GM21737 (cell line): ENCODE data around the gene PHLDA1.

Experiments
- ATAC-seq: cut with Tn5 transposase; IDR thresholded peaks from one replicate; pipeline ENCODE4 v1.9.1; 2021; ENCODE audit warnings: mild to moderate bottlenecking, moderate library complexity; ENCODE audit not compliant: unreplicated experiment

Gene PHLDA1

GRCh38 chr12:76038176-76038575 lies 6.6 kb upstream of the PHLDA1 start:
- ATAC-seq: no peak

DNA sequence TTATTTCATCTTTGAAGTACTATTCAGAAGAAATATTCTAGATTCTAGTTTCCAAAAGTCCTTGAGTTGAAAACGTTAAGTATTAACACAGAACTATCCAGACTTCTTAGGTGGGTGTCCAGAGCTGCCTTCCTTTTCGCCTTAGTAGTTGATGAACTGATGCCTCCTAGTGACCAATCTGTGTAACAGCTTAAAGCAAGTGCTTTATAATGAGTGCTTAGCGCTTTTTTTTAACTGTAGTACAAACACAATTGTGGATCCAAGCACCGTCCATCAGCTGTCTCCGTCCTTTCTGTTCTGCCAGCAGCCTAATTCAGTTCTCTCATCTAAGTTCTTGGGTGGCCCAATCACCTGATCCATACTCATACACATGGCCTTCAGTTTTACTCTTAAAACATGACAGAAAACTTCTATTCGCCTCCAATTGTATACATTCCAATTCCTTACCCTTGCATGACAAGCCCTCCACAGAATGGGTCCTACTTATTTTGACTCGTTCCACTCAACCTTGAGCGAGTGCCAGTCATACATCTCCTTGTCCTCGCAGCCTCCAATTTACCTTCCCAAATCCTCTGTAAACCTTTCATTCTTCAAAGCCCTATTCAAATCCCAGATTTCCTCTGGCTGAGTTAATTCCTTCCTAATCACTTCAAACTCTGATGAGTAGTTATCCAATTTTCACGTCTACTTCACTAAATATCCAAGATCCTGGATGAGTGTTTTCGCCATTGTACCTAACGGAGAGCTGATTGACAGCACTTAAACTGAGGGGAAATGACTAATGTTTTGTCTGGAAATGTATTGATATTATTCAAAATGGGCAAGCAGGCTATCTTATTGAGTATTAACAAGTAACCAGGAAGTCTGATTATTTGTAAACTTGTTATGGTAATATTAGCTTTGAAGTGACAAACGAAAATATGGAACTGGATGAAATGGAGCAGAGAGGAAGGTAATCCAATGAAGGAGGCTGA lies 5.8 kb upstream of the PHLDA1 start:
- ATAC-seq: peak; percentile 61

GRCh38 chr12:76035045-76035444 lies 3.5 kb upstream of the PHLDA1 start:
- no peak for ATAC-seq

GRCh38 chr12:76033081-76034011 lies 1.8 kb upstream of the PHLDA1 start:
- ATAC-seq: no peak

DNA sequence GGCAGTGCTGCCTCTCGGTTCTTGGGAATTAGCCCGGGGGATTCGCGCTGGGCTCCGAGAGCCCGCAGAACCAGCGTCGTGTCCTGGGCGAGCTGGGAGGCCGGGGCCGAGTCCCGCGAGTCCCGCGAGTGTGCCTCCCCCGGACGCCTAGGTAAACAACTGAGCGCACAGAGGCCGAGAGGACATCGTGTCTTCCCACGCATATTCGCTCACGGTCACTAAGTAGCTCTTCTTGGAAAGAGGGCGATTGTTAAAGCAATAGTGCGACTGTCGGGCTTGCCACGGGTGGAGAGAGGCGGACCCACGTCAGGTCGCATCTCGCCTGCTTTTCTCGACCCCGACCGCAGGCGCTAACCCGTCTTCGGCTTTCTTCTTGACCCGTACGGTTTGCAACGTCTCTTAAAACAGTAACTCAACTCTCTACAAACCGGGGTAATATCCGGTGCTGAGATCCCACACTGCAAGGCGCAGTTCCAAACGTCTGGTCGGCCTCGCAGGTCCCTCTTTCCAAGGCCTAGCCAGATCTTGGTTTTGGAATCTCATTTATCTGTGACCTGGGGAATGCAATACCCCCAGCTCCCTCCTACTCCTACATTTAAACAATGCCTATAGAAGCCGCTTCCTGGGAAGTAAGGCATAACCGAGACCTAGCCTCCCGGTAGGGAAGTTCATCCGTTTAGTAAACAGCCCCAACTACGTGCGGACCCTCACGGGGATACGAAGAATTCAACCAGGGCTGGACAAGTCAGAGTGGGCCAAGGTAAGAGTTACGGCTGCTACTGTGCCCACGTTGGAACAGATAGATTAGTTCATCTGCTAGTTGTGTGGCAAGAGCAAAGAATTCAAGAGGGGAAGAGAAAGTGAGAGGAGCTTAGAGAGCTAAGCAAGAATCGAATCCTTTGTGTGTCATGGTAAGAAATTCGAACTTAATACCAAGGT lies 736 bp upstream of the PHLDA1 start:
- peak; percentile 27 for ATAC-seq

DNA sequence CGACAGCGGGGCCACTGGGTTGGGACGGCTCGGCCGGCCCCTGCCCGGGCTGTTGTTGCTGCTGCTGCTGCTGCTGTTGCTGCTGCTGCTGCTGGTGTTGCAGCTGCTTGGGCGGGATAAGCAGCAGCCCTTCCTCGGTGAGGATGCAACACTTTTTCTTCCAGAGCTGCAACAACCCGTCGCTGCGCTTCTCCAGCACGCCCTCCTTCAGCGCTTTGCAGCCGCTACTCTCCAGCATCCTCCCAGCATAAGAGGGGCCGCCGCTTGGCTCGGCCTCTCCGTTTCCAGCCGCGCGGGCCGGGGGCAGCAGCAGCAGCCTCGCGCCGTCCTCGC lies 529 bp downstream of the PHLDA1 start:
- ATAC-seq: no peak

GRCh38 chr12:76030341-76031080 lies 1.1 kb downstream of the PHLDA1 start:
- peak; percentile 0 for ATAC-seq

- no peak for ATAC-seq
Measured at GRCh38 chr12:76029982-76030340, 1.6 kb downstream of the PHLDA1 start.

DNA sequence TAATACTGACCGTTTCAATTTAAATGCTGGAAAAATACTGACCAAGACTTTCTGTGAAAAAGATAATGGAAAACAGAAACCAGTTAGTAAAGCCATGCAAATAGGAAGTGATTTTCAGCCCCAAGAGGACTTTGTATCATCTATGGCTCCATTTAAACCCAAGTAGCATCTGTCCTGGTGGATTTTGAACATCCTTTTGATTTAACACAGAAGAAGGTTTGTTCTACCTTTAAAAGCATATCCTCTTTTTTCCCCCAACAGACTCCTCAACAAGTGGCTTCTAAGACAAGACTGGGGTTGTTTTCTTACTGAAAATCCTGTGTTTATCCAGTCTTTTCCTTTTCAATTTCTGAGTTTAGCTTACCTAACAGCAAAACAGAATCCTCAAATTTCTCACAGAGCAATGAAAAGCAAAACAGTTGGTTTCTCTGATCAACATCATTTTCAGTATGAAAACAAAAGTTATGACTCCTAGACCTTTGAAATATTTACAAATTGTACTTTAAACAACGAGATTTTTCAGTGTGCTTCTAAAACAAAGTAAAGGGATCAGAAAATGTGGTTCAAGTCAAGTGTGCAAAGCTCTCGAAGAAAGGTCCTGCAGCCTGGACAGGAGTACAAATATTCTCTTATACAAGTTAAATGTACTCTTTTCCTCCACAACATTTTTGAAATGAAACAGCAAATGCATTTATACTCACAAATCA lies 2.9 kb downstream of the PHLDA1 start:
- ATAC-seq: no peak

GRCh38 chr12:76026643-76027063 lies 4.9 kb downstream of the PHLDA1 start:
- ATAC-seq: no peak

GRCh38 chr12:76025601-76026575 lies 5.7 kb downstream of the PHLDA1 start:
- ATAC-seq: no peak

DNA sequence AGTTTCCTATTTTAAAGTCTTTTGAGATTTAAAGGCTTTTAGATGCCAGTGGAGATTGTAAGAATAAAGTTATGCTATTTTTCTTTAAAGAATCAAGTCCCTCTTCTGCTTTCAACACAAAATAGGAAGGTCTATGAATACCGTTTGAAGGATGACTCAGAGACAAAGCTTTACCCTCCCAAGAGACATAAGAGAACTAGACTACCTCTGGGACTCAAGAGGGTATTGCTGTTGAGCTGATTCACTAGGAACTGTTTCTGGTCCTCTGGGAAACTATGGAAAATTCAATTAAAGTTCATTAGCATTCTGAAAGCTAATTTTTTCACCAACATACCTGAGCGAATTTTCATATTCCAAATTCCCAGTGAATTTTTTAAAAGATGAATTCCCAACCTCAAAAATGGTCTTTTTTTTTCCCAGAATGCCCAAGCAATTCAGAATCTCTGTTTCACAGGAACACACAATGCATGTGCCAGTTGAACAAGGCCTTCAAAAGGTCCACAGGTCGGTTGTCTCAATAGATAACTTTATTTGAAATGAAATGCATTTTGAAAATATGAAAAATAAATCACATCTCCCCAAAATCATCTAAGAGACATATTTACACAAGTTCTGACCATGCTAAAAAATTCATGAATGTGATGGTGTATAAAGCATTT lies 6.5 kb downstream of the PHLDA1 start:
- ATAC-seq: no peak

DNA sequence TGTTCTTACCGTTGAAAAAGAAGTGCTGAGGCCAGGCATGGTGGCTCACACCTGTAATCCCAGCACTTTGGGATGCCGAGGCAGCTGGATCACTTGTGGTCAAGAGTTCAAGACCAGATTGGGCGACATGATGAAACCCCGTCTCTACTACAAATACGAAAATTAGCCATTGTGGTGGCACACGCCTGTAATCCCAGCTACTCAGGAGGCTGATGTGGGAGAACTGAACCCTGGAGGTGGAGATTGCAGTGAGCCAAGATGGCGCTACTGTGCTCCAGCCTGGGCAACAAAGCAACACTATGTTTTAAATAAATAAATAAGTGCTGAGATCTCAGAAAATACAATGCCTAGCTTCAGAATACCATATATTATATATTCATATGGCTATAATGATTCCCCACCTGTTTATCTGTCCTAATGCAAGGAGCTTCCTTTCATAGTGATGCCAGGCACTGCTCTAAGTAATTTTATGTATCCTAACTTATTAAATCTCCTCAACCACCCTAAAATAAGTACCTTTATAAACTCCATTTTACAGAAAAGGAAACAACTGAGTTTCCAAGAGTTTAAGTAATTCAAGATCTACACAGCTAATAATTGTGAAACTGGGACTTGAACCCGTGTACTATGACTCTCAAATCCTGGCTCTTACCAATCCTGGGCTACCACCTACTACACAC lies 7.3 kb downstream of the PHLDA1 start:
- no peak for ATAC-seq

DNA sequence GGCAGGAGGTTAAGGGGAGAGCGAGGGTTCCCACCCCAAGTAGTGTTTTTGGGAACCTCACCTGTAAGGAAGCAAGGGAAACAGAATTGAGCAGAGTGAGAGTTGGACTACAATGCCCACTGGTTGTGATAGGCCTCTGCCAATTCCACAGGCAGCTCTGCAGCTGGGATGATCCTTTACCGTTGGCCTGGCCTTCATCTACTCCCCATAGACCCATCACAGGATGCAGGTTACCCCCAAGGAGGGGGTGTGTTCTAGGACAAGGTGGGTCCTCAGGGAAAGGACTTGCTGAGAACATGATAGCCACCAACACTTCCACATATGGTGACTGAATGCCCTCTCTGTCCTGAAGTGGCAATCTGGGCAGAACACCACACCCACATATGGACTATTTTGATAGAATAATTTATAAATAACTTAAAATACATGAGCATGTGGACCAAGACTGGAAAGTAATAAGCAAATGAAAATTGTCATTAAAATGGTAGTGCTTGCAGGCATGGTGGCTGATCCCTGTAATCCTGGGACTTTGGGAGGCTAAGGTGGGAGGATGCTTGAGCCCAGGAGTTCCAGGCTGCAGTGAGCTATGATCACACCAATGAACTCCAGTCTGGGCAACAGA lies 8.4 kb downstream of the PHLDA1 start:
- no peak for ATAC-seq

DNA sequence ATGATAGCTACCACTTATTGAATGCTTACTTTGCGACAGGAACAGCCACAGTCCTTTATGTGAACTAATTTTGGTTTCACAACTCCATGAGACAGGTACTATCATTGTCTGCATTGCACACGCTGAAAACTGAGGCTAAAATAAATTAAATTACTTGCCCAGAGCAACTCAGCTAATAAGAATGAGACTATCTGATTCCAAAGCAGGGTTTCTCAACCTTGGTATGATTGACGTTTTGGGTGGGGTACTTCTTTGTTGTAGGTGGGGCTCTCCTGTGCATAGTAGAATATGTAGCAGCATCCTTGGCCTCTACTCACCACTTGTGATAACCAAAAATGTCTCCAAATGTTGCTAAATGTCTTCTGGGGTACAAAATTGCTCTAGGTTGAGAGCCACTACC lies 9.1 kb downstream of the PHLDA1 start:
- ATAC-seq: no peak
